CD4-positive, alpha-beta T cell treated with Interleukin-1 beta for 1 hour (primary cell): ENCODE measurements around the gene SCTR.

Experiments used
- DNase-seq, 2 donors: peaks; one replicate each; pipeline ENCODE4 v3.0.0-alpha.2; 2020 to 2022

The SCTR gene

GRCh38 chr2:119523952-119524694, at the start of gene SCTR:
Gene SCTR (minus strand): TSS chr2:119524483. CDS start chr2:119524226, 257 bp downstream.
- DNase-seq, result no peak

- no peak for DNase-seq
Measured at GRCh38 chr2:119567292-119567691, 43.0 kb upstream of the SCTR start.

- no peak for DNase-seq
Measured at GRCh38 chr2:119565481-119565880, 41.2 kb upstream of the SCTR start.

- no peak for DNase-seq
Measured at GRCh38 chr2:119553687-119554344, 29.5 kb upstream of the SCTR start.

- no peak for DNase-seq
Measured at GRCh38 chr2:119552902-119553301, 28.6 kb upstream of the SCTR start.

- no peak for DNase-seq
Measured at GRCh38 chr2:119550856-119551255, 26.6 kb upstream of the SCTR start.

- DNase-seq, result no peak
Measured at GRCh38 chr2:119550346-119550745, 26.1 kb upstream of the SCTR start.

- DNase-seq, result no peak
Measured at GRCh38 chr2:119549241-119549640, 25.0 kb upstream of the SCTR start.

GRCh38 chr2:119548516-119549120, 24.3 kb upstream of the SCTR start:
- no peak for DNase-seq

GRCh38 chr2:119546447-119546767, 22.1 kb upstream of the SCTR start:
- no peak for DNase-seq

- no peak for DNase-seq
Measured at GRCh38 chr2:119545754-119546446, 21.6 kb upstream of the SCTR start.

GRCh38 chr2:119544939-119545475, 20.7 kb upstream of the SCTR start:
- DNase-seq, result no peak

GRCh38 chr2:119544075-119544938, 20.0 kb upstream of the SCTR start, which contains the start of gene CFAP221:
Gene CFAP221 (plus strand): TSS chr2:119544449. CDS start chr2:119546132, 1,683 bp downstream.
- peak in 1 of 2 donors; percentile 14 for DNase-seq

- DNase-seq, result no peak
Measured at GRCh38 chr2:119541476-119541875, 17.2 kb upstream of the SCTR start.

- DNase-seq, result no peak
Measured at GRCh38 chr2:119537792-119538191, 13.5 kb upstream of the SCTR start.

- no peak for DNase-seq
Measured at GRCh38 chr2:119536707-119537106, 12.4 kb upstream of the SCTR start.

GRCh38 chr2:119536211-119536610, 11.9 kb upstream of the SCTR start:
- no peak for DNase-seq

GRCh38 chr2:119533560-119533959, 9.3 kb upstream of the SCTR start:
- DNase-seq, result no peak

GRCh38 chr2:119531292-119531691, 7.0 kb upstream of the SCTR start:
- DNase-seq, result no peak

- no peak for DNase-seq
Measured at GRCh38 chr2:119527999-119528398, 3.7 kb upstream of the SCTR start.

- DNase-seq, result no peak
Measured at GRCh38 chr2:119525614-119526013, 1.3 kb upstream of the SCTR start.

- DNase-seq, result no peak
Measured at GRCh38 chr2:119523383-119523951, 816 bp downstream of the SCTR start.
